ENCODE results near the gene GAS2. TPM values are rescaled to one million over a fixed set of nuclear protein-coding genes. Genes with fewer than 3 reads are reported as not detected.

The GAS2 gene
- total and polyA plus RNA-seq, 2 donors (not counting 1 experiment from before 2014, with no cell fraction given): 2.5 to 6.5 TPM

DNA sequence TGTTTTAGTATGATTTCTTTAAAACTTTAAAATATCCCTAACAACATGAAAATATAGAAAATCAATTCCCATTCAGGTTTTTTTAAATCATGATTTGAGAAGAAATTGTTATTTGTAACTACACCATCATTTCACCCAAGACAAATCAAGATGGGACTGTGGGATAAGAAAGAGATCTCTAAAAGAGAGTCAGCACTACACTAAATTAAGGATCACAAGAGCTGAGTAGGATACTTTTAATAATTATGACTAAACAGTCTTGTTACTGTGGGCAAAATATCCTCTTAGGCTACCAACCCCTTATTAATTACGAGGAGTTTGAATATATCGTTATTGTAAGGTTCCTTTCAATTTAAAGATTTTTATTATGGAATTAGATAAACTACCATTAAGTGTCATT lies 3.0 kb downstream of the GAS2 start:
- TF ChIP-seq, protein P1, sequence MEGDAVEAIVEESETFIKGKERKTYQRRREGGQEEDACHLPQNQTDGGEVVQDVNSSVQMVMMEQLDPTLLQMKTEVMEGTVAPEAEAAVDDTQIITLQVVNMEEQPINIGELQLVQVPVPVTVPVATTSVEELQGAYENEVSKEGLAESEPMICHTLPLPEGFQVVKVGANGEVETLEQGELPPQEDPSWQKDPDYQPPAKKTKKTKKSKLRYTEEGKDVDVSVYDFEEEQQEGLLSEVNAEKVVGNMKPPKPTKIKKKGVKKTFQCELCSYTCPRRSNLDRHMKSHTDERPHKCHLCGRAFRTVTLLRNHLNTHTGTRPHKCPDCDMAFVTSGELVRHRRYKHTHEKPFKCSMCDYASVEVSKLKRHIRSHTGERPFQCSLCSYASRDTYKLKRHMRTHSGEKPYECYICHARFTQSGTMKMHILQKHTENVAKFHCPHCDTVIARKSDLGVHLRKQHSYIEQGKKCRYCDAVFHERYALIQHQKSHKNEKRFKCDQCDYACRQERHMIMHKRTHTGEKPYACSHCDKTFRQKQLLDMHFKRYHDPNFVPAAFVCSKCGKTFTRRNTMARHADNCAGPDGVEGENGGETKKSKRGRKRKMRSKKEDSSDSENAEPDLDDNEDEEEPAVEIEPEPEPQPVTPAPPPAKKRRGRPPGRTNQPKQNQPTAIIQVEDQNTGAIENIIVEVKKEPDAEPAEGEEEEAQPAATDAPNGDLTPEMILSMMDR (IDR thresholded peaks at IDR 0.05): no peak
- no peak for TF ChIP-seq EZH2 (IDR thresholded peaks at IDR 0.05; ENCODE audit: borderline replicate concordance, insufficient read depth, low read depth, low read length, poor library complexity, severe bottlenecking)
- POLR2A ChIA-PET: no interaction called here
- Mint-ChIP-seq H3K27me3 (peaks cover 49% of the 10 kb centered on the region), H3K9me3 (ENCODE audit: insufficient read depth) (no peaks in the 10 kb centered on the region), H3K4me3 (no peak overlapping the region), H3K4me1 (peaks cover 7% of the 10 kb centered on the region), H3K27ac (no peak overlapping the region)
- peaks cover 0 to 41% (median 9%) of the 10 kb centered on the region in 4 experiments for H3K27me3 ChIP-seq (replicated peaks in 1 of 4; ENCODE audit: control extremely low read depth in 1 of 4, control insufficient read depth in 3 of 4, insufficient read depth in 4 of 4, low read length in 3 of 4)
- ATAC-seq (ENCODE audit: low read depth) (no peak), DNase-seq (no peak)
- no peak overlapping the region for H3K4me3 ChIP-seq (ENCODE audit: control extremely low read depth in 1 of 5, extremely low read depth in 1 of 5, insufficient read depth in 1 of 5, low read depth in 2 of 5, low read length in 4 of 5)
- no peak overlapping the region for H3K9ac ChIP-seq (ENCODE audit: low read length)
- no peak overlapping the region for H3K27ac ChIP-seq (ENCODE audit: low read length in 2 of 2)
- H3K4me2 ChIP-seq (replicated peaks; ENCODE audit: low read depth, low read length, poor library complexity, severe bottlenecking): no peak overlapping the region
- no peak overlapping the region for H2AFZ ChIP-seq (ENCODE audit: insufficient read depth, low read depth, low read length, poor library complexity, severe bottlenecking)
- intact Hi-C loops (cut with micrococcal nuclease): no loop called here
- H3K9me3 ChIP-seq (ENCODE audit: control extremely low read depth in 1 of 3, control insufficient read depth in 2 of 3, insufficient read depth in 1 of 3, low read length in 2 of 3): no peaks in the 10 kb centered on the region
- H3K79me2 ChIP-seq (ENCODE audit: control insufficient read depth, insufficient read depth, low read length): no peaks in the 10 kb centered on the region
- H3K36me3 ChIP-seq (replicated peaks in 1 of 2; ENCODE audit: control extremely low read depth in 1 of 2, control insufficient read depth in 1 of 2, extremely low read depth in 1 of 2, insufficient read depth in 2 of 2, low read length in 1 of 2): no peaks in the 10 kb centered on the region
- no CpG with 5 or more reads among the region's 2 CpGs for WGBS (ENCODE audit: insufficient coverage)
- H3K4me1 ChIP-seq (ENCODE audit: control insufficient read depth in 2 of 2, insufficient read depth in 2 of 2, low read length in 2 of 2): peaks cover 0 to 8% of the 10 kb centered on the region in 2 donors
- CTCF ChIA-PET: no interaction called here
- no peaks in the 10 kb centered on the region for H4K20me1 ChIP-seq (ENCODE audit: control insufficient read depth, insufficient read depth, low read length, poor library complexity, severe bottlenecking)

DNA sequence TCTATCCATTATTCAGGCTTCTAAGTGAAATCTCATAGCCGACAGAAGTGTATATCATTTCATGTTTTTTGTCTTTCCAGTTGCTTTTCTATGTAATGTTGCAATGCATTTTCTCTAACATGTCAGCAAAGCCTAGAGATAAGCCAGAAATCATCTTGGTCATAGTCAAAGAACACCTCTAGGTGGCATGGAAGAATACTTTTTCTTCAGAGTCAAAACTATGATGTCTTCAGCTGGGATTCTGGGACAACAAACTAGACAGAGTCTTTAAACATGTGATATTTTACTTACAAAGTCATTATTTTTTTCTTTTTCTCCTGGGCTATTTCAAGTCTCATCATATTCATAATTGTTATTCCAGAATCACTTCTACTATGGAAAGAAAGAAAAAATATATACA lies 4.4 kb downstream of the GAS2 start:
- no peaks in the 10 kb centered on the region for H3K36me3 ChIP-seq (replicated peaks in 1 of 2; ENCODE audit: control extremely low read depth in 1 of 2, control insufficient read depth in 1 of 2, extremely low read depth in 1 of 2, insufficient read depth in 2 of 2, low read length in 1 of 2)
- H3K27ac Mint-ChIP-seq: no peak overlapping the region
- no CpG with 5 or more reads among the region's 1 CpG for WGBS (ENCODE audit: insufficient coverage)
- no peaks in the 10 kb centered on the region for H3K79me2 ChIP-seq (ENCODE audit: control insufficient read depth, insufficient read depth, low read length)
- H3K4me3 ChIP-seq (ENCODE audit: control extremely low read depth in 1 of 5, extremely low read depth in 1 of 5, insufficient read depth in 1 of 5, low read depth in 2 of 5, low read length in 4 of 5): no peak overlapping the region
- DNase-seq (no peak), ATAC-seq (ENCODE audit: low read depth) (no peak)
- no peak overlapping the region for H3K9ac ChIP-seq (ENCODE audit: low read length)
- intact Hi-C loops (cut with micrococcal nuclease): no loop called here
- ChIA-PET POLR2A (no interaction called here), CTCF (no interaction called here)
- H3K27ac ChIP-seq (ENCODE audit: low read length in 2 of 2): no peak overlapping the region
- peaks cover 0 to 29% (median 9%) of the 10 kb centered on the region in 4 experiments for H3K27me3 ChIP-seq (replicated peaks in 1 of 4; ENCODE audit: control extremely low read depth in 1 of 4, control insufficient read depth in 3 of 4, insufficient read depth in 4 of 4, low read length in 3 of 4)
- H3K4me2 ChIP-seq (replicated peaks; ENCODE audit: low read depth, low read length, poor library complexity, severe bottlenecking): no peak overlapping the region
- peaks cover 7% of the 10 kb centered on the region for H3K4me1 Mint-ChIP-seq
- H3K27me3 Mint-ChIP-seq: peaks cover 49% of the 10 kb centered on the region
- H2AFZ ChIP-seq (ENCODE audit: insufficient read depth, low read depth, low read length, poor library complexity, severe bottlenecking): no peak overlapping the region
- no peak for TF ChIP-seq EZH2 (IDR thresholded peaks at IDR 0.05; ENCODE audit: borderline replicate concordance, insufficient read depth, low read depth, low read length, poor library complexity, severe bottlenecking)
- TF ChIP-seq, protein P1 (IDR thresholded peaks at IDR 0.05): no peak
- no peak overlapping the region for H3K4me3 Mint-ChIP-seq
- H3K9me3 ChIP-seq (ENCODE audit: control extremely low read depth in 1 of 3, control insufficient read depth in 2 of 3, insufficient read depth in 1 of 3, low read length in 2 of 3): no peaks in the 10 kb centered on the region
- H3K9me3 Mint-ChIP-seq (ENCODE audit: insufficient read depth): no peaks in the 10 kb centered on the region
- H3K4me1 ChIP-seq (ENCODE audit: control insufficient read depth in 2 of 2, insufficient read depth in 2 of 2, low read length in 2 of 2): peaks cover 0 to 8% of the 10 kb centered on the region in 2 donors
- no peaks in the 10 kb centered on the region for H4K20me1 ChIP-seq (ENCODE audit: control insufficient read depth, insufficient read depth, low read length, poor library complexity, severe bottlenecking)

All from B cell (primary cell).